Esophagus squamous epithelium (tissue), 4 donors: Measurements from ENCODE around the gene FAM151A.

Experiments
- POLR2A ChIP-seq, 4 donors: fragments of 450-650 bp; IDR thresholded peaks; one replicate each; pipeline ENCODE4 v1.6.1; 2017; ENCODE audit warnings: antibody characterized with exemption in 4 of 4, mild to moderate bottlenecking in 4 of 4, moderate library complexity in 3 of 4
- TF ChIP-seq, protein P1 (sequence below), 6 experiments: fragments of 450-650 bp in 4 of 6; fragments of 200-600 bp in 2 of 6; sonication (generic) in 2 of 6; IDR thresholded peaks; one replicate each; pipeline ENCODE4 v1.5.1; 2016 to 2019; ENCODE audit warnings: antibody characterized with exemption in 6 of 6, mild to moderate bottlenecking in 4 of 6, moderate library complexity in 4 of 6

DNA sequence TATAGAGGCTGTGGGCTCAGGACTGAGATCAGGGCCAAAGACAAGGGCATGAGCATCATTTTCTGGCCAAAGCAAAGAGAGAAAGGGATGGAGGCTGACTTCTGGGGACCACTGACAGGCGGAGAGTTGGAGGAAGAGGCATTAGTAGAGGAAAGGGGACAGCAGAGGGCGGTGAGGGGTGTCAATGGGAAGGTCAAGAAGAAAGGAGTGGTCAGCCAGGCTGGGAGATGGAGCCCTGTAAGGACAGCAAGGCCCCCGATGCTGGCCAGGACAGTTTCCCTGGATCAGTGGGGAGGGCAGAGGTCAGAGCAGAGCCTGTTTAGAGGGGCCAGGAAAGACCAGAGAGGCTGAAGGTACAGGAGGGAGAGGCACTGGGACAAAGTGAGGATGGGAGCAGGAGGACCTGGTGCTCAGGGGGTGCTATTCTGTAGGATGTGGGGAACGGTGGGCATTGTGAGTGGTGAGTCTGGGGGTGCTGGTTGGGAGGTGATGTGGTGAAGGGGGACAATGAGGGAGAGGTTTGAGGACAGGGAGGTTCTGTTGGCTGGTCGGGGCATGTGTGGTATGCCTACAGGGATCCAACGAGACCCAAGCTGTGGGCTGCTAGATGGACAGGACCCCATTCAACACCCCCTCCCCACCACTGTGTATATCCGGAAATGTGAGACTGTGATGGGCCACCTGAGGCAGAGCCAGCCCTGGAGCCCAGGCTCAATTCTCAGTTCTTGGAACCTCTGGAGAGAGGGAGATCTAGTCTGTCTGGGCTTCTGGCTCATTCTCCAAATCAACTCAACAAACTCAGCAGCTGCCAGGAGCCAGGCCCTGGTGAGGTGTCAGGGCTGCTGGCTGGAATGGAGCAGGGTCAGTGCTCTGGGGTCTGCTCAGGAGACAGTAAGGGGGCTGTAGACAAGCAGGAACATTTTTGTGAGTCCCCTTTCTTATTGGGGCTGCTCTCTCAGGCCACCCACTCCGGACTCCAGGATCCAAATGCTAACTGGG, 1.4 kb upstream of the FAM151A start:
- TF ChIP-seq, protein P1, sequence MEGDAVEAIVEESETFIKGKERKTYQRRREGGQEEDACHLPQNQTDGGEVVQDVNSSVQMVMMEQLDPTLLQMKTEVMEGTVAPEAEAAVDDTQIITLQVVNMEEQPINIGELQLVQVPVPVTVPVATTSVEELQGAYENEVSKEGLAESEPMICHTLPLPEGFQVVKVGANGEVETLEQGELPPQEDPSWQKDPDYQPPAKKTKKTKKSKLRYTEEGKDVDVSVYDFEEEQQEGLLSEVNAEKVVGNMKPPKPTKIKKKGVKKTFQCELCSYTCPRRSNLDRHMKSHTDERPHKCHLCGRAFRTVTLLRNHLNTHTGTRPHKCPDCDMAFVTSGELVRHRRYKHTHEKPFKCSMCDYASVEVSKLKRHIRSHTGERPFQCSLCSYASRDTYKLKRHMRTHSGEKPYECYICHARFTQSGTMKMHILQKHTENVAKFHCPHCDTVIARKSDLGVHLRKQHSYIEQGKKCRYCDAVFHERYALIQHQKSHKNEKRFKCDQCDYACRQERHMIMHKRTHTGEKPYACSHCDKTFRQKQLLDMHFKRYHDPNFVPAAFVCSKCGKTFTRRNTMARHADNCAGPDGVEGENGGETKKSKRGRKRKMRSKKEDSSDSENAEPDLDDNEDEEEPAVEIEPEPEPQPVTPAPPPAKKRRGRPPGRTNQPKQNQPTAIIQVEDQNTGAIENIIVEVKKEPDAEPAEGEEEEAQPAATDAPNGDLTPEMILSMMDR (IDR thresholded peaks at IDR 0.05), result no peak
- no peak for TF ChIP-seq POLR2A (IDR thresholded peaks at IDR 0.05)
